Brain pericyte (primary cell): ENCODE measurements around the gene PBX1.
"Not testable (repeated sequence)": the region's sequence is repeated elsewhere in the genome, so short reads cannot be mapped to it uniquely, and the experiment has no call there.

Experiments used
- DNase-seq: peaks from one replicate; pipeline ENCODE4 v3.0.0-alpha.2; 2012; ENCODE audit warnings: low read depth, low spot score

Gene PBX1

GRCh38 chr1:164640686-164641352 lies 81.8 kb downstream of the PBX1 start:
- DNase-seq: no peak

DNA sequence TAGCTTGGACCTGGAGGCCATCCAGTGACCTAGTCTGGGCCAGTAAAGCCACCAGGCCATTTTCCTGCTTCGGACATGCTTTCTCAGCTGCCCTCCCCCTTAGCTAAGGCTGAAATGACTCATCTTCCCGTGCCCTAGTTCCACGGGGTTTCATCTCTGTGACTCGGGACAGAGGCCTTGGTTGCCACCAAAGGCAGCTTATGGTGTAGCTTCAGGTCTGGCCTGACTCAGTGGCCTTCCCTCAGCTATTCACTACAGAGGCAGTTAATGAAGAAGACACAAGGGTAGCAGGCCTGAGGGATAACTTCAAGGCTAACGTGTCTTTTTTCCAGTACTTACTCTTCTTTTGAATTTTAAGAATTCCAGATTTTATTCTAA lies 82.4 kb downstream of the PBX1 start:
- no peak for DNase-seq

DNA sequence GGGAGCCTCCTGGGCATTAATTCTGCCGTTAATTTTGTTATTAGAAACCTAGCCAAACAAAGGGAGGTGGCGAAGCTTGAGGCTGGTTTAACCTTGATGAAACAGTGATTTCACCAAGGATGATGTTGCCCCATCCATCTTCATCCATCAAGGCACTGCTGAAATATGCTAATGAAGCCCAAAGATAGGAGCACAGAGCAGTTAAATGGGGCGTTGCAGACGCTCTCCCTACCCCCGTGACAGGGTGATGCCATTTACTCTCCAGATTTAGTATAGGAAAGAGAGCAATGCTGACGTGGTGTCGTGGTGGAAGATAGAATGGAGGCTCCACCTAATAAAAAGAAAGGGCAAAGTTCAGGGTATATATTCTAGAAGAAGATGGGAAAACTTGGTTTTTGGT lies 84.0 kb downstream of the PBX1 start:
- DNase-seq: no peak

GRCh38 chr1:164644268-164644667 lies 85.3 kb downstream of the PBX1 start:
- no peak for DNase-seq

DNA sequence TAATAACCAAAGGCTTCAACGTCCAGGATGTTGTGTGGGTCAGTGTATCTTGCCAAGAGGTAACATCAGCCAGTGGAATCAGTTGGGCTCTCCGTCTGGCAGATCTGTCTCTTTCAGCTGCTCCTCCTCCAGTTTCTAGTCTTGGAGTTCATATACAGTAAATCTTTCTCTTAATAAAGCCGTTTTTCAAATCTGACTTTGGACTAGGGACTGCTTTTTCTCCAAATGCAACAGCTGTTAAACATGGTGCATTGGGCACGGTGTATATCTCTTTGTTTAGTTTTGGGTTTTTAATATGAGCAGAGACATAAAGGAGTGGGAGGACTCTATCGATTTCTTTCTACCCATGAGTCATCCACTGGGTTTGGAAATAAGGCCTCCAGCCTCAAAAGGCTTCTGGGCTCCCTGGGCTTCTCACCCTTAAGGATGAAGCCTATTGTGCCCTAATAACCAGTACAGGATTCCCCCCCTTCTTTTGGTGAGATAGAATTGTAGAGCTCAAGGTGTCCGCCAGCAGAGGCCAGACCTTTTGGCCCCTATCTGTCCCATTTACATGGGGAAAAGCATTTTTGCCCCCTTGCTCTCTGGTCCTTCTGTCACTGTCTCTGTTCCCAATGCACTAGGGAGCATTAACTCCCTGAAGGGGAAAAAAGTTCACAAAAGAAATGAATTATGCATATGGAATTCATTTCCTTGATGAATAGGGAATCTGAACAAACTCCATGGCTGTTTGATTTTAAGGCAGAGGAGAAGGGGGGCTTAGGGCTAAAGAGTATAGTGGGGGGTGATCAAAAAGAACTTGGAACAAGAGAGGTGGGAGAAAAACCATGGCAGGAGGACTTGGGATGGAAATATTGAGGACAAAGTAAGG lies 86.0 kb downstream of the PBX1 start:
- DNase-seq: no peak

DNA sequence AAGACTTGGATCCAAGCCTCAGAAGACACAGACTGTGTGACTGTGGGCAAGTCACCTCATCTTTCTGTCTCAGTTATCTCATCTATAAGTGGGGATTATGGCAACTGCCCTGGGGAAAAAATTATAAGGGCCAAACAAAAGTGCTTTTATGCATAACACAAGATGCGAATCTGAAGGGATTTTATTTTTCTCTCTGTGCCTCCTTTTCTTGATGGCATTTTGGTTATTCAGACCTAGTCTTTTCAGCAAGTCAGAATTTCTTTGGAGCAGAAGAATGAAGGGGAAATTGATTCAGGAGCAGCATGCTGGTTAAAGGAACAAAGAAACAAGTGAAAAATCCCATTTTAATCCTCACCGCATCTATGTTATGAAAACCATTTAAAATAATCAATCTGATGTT lies 86.9 kb downstream of the PBX1 start:
- no peak for DNase-seq

GRCh38 chr1:164647211-164647610 lies 88.2 kb downstream of the PBX1 start:
- no peak for DNase-seq

- no peak for DNase-seq
These were observed 89.7 kb downstream of the PBX1 start for GRCh38 chr1:164648636-164649035.

GRCh38 chr1:164649146-164649545 lies 90.2 kb downstream of the PBX1 start:
- no peak for DNase-seq

- DNase-seq: no peak
These were observed 91.5 kb downstream of the PBX1 start for GRCh38 chr1:164650531-164650930.

- no peak for DNase-seq
These were observed 92.5 kb downstream of the PBX1 start for GRCh38 chr1:164651351-164651951.

DNA sequence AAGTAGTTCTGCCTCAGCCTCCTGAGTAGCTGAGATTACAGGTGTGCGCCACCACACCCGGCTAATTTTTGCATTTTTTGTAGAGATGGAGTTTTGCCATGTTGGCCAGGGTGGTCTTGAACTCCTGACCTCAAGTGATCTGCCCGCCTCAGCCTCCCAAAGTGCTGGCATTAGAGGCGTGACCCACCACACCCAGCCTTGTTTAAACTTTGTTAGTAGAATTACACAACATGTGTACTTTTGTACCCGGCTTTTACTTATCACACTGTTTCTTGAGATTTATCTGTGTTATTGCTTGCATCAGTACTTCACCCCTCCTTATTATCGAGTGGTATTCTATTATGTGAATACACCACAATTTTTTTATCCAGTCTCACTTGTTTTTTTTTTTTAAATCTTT lies 94.0 kb downstream of the PBX1 start:
- DNase-seq: not testable (repeated sequence)

DNA sequence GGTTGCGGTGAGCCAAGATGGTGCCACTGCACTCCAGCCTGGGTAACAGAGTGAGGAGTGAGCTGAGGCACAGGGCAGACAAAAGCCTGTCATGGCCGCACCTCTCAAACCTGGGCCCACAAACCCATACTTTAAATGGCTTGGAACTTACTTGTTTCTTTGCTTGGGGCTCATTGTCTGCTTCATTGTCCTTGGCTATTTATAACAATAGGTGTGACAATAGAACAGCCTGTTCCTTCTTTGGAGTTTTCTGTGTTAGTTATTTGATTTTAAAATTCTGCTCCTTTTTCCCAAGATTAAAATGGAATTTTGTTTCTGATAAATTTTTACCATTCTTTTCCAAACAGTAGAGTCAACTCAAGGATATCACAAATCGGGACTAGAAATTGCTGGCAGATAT lies 94.7 kb downstream of the PBX1 start:
- no peak for DNase-seq

- no peak for DNase-seq
These were observed 95.2 kb downstream of the PBX1 start for GRCh38 chr1:164654200-164654599.

DNA sequence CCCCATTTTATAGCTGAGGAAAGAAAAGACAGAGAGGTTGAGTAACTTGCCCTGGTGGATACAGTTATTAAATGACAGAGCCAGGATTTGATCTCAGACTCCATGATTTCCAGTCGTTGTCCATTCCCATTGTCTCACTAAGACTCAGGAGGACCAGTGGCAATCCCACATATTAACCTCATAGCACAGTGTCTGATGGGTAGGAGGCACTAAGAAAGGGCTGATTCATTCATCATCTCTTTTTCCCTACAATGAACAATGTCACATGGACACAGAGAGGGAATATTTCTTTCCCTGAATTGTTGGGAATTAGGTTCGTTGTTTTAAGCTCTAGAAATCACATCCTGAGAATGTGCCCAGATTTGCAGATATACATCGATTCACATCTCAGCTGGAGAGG lies 99.9 kb downstream of the PBX1 start:
- DNase-seq: no peak

DNA sequence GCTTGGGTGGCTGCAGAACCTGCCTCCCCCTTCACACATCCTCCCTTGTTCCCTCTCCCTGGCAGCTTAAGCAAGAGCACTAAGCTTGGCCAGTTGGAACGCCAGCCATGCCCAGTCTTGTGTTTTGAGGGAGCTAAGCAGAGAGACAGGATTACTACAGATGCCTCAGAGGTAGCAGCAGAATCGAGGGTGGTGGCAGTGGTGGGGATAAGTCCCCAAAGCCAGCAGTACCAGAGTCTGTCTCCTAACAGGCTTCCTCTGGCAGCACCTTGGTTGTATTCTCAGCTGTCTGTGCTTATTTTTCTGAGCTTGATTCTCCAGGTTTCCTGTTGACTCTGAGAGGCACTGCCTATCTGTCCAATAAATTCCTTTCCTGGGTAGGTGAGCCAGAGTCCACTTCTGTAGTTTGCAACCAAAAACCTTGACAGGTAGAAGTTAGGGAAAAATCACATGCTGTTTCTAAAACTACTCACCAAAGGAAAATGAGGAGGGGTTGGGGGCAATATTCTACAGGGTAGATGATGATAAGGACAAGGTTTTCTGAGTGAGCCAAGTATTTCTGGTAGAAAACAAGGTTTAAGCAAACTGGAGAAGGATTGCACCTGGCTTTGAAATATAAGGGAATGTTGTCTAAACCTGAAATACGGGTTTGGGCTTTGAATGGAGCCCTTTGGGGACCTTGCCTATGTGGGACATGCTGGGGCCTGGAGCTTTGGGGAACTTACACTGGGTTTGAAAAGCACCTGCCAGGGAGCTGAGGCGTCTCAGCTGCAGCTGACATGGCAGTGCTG lies 100.8 kb downstream of the PBX1 start:
- DNase-seq: no peak

GRCh38 chr1:164660412-164660772 lies 101.4 kb downstream of the PBX1 start:
- DNase-seq: no peak

DNA sequence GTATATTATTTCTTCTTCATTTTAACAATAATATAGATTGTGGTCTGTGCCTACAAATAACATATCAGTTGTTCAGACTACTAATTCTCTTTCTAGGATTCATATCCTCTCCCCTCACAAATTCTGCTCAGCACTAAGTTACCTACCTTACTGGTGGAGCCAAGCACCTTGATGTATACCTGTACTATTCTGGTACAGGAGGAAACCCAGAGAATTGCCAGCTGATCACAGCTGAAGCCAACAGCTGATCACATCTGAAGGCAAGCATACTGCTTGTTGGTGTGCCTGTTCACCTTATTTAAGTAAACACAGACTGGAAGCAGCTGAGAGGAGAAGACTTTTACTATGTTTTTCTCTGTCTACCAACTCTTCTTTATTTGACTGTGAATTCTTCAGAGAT lies 101.8 kb downstream of the PBX1 start:
- no peak for DNase-seq

DNA sequence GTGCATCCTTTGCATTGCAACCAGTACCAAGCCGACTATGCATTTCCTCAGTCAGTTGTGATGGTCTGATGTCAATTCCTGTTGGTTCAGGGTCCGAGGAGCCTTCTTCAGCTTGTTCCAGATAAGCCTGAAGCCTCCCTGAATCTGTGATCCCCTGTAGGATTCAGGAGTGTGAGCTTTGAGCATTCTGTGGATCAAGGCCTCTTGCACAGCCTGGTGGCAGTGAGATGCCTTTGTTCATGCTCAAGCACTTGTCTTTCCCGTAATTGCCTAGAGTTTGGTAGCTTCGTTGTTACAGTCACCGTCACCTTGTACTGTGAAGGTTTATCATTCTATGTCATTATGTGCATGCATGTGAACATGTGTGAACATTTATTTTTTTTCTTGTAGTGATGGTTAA lies 103.5 kb downstream of the PBX1 start:
- no peak for DNase-seq

GRCh38 chr1:164662955-164663354 lies 104.0 kb downstream of the PBX1 start:
- DNase-seq: no peak

DNA sequence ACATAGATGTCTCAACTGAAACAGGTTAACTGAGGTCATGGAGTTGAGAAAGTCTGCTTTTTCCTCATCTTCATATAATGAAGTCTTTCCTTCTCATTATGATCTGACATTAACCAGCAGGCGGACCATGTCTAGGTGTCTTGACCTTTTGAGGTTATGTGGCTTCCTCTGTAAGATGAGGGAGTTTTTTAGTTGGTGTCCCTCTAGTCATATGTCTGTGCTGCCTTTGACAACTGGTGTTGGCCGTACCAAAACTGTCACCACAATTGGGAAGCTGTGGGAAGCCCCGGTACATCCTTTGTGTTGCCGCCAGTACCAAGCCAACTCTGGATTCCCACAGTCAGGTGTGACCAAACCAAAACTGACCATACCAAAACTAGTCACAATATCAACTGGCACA lies 105.1 kb downstream of the PBX1 start:
- DNase-seq: no peak

GRCh38 chr1:164667001-164667400 lies 108.0 kb downstream of the PBX1 start:
- no peak for DNase-seq
